HG03442 (cell line): ENCODE results near the gene ZNF622.
A peak's percentile ranks its signal among the peaks of the same experiment; 100 is the strongest.

Experiments
- ATAC-seq: cut with Tn5 transposase; IDR thresholded peaks from one replicate; pipeline ENCODE4 v1.9.1; 2021; ENCODE audit warnings: mild to moderate bottlenecking, moderate library complexity; ENCODE audit not compliant: unreplicated experiment

The ZNF622 gene, protein sequence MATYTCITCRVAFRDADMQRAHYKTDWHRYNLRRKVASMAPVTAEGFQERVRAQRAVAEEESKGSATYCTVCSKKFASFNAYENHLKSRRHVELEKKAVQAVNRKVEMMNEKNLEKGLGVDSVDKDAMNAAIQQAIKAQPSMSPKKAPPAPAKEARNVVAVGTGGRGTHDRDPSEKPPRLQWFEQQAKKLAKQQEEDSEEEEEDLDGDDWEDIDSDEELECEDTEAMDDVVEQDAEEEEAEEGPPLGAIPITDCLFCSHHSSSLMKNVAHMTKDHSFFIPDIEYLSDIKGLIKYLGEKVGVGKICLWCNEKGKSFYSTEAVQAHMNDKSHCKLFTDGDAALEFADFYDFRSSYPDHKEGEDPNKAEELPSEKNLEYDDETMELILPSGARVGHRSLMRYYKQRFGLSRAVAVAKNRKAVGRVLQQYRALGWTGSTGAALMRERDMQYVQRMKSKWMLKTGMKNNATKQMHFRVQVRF

DNA sequence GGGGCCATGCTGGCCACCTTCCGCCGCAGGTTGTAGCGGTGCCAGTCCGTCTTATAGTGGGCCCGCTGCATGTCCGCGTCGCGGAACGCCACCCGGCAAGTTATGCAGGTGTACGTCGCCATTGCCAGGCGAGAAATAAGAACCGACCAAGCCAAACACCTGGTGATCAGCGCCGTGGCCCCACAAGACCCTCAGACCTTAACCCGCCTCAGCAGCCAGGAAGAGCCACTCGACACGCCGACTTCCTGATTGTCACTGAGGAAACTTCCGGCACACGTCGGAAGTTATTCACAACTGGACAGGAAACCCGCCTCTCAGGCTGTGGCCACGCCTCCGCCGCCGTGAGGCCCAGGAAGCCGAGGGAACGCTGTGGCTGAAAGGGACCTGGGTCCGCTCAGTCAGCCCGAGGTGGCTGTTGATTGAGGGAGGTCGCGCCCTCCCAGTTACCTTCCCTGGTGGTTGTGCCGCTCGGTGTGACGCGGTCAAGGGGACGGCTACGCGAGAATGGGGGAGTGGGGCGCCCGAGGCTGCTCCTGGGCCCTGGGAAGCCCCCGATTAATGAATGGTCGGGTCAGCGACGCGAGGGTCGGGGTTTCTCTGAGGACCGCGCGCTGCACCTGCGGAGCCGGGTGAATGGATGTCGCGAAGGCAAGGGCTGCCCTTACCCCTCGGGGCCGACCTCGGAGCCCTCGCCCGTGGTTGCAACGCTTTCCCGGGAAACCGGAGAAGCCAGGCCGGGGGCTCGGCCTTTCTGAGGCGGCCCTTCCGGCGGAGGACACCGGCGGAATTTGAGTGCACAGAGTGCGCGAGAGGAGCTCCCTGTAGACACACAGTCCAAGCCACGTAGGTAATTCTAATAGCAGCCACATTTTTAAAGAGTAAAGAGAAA lies at the start of gene ZNF622:
Gene ZNF622, minus strand, starts transcription at position 257 of the 889 bp plus-strand sequence. Its CDS starts 135 bp downstream, at position 122.
- peak; percentile 78 for ATAC-seq

DNA sequence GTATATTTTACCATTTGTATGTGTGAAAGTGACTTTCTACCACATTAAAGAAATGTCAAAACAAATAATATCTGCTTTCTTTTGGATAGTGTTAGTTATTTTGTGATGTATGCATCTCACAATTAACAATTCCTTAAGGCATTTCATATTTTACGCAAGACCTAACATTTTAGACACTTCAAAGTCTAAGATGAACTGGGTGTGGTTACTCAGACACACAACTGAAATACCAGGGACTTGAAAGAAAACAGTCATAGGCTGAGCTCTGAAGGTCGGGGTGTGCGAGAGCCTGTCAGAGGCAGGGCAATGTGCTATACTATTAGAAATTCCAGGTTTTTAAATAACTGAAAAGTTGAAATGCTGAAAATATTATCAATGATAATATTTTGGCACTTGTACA lies 44.5 kb upstream of the ZNF622 start:
- no peak for ATAC-seq

DNA sequence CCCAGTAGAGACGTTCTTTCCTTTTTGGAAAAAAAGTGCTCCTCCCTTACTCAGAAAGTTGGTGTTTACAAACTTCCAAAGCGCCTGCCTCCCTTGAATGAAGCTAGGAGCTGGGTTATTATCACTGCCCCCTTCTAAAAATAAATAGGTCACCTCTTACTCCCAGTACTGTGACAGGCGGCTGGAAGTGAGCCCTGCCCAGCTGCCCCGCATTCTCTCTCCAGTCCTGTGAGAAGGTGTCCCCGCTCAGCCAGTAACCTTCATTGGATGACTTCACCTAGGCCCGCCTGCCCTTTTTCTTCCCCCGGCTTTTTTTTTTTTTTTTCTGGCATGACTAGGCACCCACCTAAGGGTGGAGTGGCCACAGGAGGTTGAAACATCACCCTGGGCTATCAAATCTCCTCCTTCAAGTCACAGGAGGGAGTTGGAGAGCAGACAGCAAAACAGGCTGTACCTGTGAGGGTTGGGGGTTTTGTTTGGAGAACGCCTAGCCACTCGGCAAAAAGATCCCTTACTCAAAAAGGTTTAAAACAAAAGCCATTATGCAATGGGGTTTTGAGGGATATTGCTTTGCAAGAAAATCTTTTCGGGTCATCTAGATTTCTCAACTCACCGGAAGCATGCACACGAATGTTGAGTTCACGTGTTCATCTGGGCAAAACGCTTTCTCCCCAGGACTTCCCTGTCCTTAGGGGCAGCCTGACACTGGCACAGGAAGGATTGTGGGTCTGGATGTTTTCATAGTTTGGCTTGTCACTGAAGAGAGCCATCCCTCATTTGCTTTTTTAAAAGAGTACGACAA lies 43.3 kb upstream of the ZNF622 start:
- ATAC-seq, result no peak

DNA sequence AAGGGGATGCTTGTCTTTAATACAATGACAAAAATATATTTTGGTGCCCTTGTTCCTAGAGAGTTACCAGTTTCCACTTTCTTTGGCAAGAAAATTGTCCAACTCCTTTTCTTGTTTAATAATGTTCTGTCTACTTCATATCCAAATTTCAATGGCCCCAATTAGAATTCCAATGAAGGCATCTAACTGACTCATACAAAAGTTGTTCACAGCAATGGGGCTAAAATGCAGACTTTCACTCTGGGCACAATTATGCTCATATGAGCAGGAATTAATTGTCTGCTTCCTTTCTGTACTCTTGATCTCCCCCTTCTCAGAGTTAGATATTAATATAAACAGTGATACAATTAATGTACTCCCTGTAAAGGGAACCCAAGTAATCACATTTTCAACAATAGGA lies 42.1 kb upstream of the ZNF622 start:
- ATAC-seq, result no peak

DNA sequence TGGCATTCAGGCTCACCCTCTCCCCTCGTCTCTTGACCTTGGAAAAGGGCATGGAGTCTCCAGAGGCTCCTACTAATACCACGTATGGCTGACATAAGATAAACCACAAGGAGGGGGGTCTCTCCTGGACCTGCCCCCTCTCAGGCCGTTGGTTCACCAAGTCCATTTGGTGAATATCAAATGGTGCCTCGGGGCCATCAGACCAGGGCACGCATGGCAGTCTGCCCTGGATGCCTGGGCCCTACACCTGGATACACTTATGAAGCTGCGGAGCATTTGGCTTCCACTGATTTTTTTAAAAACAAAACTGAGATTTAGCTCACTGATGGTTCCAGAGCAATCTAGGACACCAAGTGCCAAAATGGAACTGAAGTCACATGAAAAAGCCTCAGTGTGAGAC lies 40.3 kb upstream of the ZNF622 start:
- ATAC-seq, result no peak

DNA sequence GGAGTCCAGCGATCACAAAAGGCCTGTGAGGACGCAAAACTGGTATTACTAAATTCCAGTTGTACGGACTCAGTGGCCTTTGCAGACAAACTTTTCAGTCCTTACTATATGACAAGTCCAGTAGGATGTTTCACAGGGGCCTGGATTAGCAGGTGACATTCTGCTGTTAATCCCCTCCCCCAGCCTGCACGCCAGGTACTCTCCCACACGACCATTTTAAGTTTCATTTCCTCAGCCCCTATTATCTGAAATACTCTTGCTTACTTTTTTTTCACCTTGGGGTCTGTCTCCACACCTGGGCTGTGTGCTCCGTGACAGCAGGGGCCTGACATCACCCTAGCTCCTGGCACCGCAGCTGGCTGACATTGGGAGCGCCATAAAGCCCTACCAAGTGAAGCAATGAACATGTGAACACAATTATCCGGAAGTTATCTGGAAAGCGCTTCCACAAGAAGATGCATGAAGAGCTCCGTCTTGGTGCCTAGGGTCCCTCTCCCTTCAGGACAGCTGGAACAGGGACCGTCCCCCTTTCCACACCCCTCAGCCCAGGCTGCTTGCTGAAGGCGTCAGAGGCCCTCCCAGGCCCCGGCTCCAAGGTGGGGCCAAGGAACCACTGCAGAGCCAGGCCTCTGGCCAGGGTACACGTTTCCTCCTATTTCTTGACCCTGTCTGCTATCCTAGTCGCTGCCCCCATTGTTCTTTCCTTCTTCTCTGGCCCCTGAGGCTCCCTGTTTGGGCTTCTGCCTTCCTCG lies 39.7 kb upstream of the ZNF622 start:
- ATAC-seq, result no peak

DNA sequence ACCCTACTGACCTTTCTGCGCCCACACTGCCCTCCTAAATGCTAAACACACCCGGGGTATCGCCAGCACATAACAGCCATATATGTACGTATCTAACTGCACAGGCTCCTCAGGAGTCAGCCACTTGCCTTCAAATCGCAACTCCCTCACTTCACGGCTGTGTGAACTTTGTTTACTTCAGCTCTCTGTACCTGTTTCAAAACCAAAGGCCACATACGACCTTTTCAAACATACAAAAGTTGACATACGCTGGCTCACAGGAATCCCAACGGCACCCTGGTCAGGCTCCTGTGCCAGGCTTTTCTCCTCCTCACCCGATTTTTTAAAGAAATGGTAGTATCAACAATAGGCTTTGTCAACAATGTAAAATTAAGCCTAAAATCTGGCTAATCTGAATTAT lies 39.0 kb upstream of the ZNF622 start:
- ATAC-seq, result no peak

DNA sequence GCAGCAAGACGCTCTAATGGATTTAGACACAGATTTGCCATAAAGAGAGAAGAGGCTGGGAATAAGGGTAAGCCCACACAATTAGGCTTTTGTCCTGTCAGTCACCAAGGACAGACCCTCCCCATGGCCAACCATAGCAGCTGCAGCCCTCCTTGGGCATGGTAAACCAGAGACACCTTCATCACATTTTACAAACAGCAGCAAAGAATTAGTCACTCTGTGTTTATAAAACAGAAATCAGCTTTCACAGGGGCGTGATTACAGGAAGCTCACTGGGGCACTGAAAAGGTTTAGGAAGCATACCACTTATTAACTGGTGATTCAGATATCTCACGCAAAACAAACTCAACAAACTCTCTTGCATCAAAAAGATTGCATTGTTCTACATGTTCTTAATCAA lies 37.3 kb upstream of the ZNF622 start:
- no peak for ATAC-seq

DNA sequence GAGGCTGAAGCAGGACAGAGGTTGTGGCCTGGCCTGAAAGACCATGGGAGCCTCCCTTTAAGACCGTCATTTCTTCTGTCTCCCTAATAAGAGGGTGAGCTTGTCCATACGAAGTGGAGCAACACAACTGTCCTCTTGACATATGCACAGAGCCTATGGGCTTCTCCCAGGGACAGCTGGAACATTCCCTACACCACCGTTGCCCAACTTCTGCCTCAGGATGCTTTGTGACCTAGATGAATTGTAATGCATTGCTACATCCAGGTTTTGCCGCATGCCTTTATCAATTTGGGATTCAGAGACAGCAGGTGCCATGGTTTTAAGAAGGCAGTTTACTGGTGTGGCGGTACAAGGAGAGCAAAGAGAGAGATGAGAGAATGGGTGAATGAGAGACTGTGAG lies 34.4 kb upstream of the ZNF622 start:
- no peak for ATAC-seq

DNA sequence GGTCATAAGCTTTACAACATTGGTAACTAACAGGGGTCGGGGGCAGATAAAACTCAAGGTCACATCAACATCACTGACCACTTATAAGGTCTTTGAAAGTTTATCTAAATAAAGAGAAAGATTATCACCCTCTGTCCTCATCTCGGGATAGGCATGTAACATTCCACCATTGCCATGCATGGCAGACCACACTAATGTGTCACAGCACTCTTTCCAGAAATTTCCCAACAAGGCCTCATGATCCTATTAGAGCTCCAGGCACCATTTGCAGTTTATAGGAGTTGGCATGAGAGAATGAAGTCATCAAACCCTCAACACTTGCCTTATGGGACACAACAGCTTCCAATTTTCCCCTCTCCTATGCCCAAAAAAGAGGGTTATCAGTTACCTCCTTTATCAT lies 31.9 kb upstream of the ZNF622 start:
- ATAC-seq, result no peak

DNA sequence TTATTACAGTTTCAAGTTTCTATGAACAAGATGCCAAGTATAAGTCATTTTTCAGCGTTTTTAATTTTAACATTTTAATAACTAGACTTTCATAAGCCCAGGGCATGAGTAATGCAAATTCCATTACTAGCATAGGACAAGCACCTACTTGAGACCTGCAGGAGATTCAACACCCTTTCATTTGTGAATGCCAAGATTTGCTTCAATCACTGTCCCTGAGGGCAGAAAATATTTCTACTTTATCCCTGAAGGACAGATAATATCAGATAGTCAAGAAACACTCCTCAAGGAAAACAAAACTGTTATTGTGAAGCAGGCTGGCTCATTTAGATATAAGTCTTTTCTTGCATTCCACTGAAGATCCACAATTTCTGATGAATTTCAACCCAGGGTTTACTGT lies 27.7 kb upstream of the ZNF622 start:
- ATAC-seq, result no peak

DNA sequence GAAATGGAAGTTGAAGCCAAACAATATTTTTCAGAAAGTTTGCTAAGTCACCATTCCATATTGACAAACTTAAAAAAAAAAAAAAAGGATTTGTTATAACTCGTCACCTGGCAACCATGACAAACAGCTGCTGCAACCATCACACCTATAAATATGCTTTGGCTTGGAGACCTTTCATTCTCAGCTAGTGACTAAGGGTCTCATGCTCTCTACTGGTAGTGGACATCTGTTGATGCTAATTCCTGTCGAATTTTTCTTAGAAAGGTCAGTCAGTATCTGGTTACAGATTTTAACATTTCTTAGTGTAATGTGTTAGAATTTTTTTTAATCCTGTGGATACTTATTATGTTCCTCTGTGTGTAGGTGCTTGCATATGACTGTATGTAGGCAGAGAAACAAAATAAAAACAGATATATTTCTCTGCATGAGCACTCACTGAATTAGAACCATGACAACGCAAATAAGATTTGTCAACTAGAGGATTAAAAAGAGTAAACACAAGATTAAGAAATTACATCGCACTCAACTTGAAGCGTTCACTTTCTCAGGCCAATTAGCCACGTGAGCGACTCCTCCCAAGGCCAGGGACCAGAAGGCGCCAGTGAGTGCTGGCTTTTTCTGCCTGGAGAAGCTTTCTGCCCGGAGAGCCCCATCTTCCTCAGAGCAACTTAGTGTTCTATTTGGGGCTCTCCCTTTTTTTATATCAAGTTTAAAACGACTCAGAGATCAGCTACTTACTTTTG lies 27.0 kb upstream of the ZNF622 start:
- ATAC-seq, result no peak

DNA sequence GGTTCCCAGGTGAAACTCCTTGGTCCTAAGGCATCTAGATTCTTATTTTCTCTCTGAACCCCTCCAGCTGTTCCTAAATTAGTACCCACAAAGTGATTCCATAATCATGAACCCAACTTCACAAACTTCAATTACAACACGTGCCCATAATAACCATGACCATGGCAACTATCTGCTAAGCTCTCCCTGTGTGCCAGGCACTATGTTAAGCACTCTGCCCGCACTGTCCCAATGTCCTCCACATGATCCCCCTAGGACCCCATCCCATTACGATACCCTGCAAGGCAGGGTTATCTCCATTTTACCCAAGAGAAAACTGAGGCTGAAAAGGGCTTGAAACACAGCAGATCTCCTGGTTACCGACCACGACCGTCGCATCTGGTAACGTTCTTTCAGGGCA lies 25.3 kb upstream of the ZNF622 start:
- no peak for ATAC-seq

DNA sequence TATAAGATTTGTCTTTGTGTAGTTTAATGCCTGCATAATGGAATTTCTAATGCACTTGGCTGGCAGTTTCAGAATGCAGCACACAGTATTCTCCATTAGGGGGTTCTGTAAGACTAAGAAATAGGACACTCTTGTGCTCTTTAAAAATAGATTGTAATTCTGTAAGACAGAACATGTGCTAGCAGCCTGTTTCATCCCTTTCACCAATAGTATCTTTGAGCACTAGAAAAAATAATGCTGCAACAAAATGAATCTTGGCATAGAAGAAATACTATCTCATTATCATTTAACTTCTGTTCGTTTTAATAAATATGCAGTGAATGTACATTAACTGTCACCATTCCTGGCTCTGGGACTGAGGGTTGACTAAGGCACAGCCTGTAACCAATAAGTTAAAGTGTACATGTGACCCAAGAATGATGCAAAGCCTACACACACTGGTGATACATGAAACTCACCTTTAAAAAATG lies 23.8 kb upstream of the ZNF622 start:
- ATAC-seq, result peak; percentile 82

DNA sequence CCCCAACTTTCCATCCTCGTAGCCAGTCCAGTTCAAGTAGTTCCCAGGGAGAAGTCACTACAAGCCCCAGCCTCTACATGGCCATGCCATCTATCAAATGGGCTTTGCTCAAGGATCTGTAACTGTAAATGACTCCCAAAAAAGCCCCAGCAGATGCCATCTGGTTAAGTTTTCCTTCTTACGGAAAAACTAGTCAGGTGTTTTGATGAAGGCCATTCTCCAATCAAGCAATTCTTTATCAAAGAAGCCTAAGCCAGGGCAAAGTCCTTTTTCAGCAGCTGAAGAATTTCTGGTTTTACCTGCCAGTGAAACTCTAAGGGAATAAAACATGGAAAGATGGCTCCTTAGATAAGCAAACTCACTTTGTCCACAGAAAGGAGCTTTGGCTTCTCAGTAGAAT lies 21.9 kb upstream of the ZNF622 start:
- no peak for ATAC-seq

DNA sequence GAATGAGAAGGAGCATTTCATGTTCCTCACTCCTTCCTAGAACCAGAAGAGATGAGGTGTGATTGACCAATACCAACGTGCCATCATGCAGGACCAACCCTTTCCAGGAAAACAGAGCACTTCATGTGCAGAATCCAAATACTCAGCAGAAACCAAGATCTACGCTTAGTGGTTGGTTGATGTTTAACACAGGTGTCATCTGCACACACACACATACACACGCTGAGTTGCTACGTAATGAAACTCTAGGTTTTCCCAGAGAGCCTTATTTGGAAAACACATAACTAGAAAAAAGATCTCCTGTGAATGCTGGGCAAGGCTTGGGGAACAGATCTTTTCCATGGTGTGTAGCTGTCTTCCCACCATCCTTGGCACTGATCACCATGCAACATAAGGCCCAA lies 21.1 kb upstream of the ZNF622 start:
- ATAC-seq, result no peak

DNA sequence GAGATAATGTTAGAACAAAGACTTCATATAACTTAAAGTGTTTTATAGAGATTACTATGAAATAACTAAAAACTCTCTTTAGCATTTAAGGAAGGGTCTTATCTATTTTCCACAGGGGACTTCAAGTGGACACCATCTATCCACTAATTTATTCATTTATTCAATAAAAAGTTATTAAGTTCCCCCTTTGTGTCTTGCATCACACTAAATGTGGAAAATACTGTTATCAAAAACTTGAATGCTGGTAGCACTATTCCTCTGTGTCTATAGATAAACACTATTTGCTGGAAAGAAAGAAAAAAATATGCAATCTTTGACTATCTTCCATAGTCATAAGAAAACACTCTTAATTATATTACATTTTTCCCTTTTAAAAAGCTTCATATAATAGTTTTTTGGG lies 20.1 kb upstream of the ZNF622 start:
- no peak for ATAC-seq

DNA sequence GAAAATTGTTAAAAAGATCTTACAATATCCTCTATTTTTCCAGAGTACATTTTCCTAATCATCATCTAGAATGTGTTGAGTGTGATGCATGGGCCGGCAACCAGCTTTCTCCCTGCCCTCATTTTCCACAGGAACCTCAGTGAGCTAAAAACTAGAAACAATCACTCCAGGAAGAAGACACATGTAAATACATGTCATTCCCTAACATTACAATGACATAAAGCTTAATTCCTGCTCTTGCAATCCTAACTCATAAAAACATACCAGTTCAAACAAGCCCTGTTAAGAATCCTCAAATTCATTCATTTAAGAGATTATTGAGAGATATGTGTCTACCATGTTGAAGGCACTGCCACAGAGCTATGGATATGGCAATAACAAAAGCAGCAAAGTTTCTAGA lies 18.5 kb upstream of the ZNF622 start:
- ATAC-seq, result no peak

DNA sequence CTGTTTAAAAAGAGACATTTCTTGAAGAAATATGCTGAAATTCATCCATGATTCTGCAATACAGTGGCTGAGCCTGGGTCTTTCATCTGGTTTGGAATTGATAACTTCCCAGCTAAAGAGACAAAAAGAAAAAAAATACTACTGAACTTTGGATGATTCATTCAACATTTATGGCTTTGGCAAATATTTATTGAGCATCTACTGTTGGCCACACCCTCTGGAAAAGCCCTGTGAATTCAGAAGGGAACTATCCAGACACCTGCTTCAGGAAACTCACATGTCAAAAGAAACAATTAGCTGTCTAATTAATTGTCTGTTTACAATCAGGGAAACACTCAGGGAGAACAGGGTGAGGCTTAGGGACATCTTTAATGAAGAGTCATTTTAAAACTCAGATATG lies 17.8 kb upstream of the ZNF622 start:
- no peak for ATAC-seq

DNA sequence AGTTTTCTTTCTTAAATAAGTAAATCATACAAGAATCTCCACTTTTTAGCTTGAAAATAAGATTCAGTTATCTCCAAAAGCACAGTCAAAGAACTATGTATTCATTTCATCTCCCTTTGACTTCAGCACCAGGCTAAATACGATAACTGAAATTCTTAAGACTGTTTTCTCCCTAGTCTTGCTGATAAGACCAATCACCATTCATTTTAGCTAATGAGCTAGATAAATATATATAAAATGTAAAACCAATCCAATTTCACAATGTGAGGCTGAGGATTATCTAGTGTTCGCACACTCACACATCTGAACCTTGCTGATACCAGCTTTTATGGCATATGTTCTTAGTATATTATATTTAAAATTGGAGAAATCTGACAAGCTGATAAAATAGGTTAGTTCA lies 17.3 kb upstream of the ZNF622 start:
- no peak for ATAC-seq
